Hematopoietic multipotent progenitor cell treated with erythropoietin and hydrocortisone succinate and interleukin-3 and kit ligand, for 17 days (in vitro differentiated cells): ENCODE measurements around the gene DMAP1.
A peak's percentile ranks its signal among the peaks of the same experiment; 100 is the strongest.

Experiments used
- DNase-seq: peaks from one replicate; pipeline ENCODE4 v3.0.0-alpha.2; 2015; ENCODE audit warnings: low spot score

DMAP1 gene

DNA sequence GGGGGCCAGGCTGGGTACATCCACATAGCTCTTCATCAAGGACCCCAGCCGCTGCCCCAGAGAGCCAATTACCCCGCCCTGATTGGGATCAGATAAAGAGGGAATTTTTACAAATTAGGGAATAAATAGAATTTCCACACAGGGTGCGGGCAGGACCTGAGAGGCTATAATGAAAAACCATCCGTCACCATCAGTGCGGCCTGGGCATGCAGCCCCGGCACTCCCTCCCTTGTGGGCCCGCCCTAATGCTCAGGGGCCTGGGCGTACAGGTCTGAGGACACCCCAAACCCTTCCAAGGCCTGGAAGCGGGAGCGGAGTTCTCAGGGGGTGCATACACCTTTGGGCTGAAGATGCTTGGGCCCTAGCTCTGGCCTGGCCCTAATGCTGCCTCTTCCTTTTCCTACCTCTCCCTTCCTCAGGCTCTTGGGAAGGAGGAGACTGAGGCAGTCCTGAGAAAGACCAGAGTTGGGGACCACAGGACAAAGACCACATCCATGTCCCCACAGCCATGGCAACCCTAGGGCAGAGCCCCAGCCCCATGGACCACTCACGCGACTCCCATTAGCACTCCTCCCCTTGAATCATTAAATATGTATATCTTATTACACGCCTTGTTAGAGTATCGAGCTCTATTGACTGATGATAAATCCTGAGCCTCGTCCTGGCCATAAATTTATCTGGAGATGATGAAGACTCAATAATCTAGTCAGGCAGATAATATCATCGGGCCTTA lies 16.3 kb downstream of the DMAP1 start:
- no peak for DNase-seq

DNA sequence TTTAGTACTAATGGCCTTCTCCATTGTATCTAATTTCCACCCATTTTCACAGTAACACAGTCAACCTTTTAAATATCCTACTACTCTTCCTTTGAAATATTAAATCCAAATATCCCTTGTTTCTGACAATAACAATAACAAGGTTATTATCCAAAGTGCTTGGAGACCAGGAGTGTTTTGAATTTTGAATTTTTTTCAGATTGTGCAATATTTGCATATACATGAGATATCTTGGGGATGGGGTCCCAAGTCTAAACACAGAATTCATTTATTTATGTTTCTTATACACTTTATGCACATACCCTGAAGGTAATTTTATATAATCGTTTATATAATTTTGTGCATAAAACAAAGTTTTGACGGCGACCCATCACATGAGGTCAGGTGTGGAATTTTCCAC lies 17.5 kb downstream of the DMAP1 start:
- DNase-seq: no peak

DNA sequence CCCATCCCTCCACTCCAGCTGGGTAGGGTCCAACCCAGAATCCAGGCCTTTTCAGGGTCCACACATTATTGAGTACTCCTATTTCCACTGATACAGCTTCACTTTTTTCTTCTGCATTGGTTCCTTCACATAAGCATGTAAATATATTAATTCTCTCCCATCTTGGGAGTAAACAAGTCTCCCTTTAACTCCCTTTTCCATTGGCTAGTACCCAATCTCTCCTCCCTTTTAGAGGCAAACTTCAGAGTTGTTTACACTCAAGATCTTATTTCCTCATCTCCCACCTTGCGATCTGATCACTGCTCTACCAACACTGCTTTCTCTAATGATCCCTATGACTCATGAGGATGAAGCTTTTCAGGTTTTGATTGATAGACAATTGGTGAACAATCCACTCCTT lies 20.3 kb downstream of the DMAP1 start:
- DNase-seq: no peak

DNA sequence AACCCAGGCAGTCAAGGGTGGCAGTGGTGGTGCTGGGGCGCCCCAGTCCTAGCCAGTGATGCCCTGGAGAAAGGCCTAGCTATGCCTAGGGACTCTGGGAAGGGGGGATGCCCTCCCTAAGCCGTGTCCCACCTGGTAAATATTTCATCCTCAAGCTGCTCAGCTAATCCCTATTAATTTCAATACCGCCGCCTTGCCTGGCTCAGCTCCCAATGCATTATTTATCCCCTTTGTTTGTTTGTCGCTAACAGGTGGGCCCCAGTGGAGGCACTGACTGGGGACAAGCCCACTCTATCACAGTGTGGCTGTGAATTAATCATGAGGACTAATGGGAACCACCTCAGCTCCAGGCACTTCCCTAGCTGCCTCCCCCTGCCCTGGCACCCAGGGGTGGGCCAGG lies 22.5 kb downstream of the DMAP1 start:
- no peak for DNase-seq

DNA sequence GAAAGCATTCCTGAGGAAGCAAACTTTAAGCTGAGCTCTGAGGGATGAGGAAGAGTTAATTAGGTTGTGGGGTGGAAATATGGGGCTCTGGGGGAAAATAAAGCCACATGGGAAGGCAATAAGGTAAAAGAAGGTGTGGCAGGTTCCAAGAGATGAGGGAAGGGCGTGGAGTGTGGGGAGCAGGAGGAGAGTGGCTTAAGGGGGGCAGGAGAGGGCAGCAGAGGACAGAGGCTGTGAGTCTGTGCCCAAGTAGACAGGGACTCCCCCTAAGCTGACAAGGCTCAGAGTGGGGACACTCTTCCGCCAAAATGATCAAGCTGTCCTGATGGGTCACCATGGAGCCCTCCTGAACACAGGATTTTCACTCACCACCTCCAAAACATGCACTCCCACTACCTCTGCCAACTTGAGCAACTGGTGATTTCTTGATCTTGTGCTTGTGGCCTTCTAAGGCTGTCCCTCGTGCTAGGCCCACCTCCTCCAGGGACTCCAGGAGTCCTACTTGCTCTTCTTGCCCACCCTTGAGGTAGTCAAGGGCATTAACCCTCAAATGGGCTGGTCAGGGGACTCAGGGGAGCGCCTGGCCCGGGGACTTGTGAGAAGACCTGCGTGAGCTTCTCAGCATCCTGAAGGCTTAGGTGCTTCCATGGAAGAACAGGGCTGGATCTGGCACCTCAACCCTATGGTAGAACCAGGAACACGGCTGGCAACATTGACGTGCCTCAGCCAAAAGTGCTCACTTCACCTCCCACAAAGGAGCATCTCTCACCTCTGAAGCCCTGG lies 23.4 kb downstream of the DMAP1 start:
- DNase-seq: peak; percentile 38

DNA sequence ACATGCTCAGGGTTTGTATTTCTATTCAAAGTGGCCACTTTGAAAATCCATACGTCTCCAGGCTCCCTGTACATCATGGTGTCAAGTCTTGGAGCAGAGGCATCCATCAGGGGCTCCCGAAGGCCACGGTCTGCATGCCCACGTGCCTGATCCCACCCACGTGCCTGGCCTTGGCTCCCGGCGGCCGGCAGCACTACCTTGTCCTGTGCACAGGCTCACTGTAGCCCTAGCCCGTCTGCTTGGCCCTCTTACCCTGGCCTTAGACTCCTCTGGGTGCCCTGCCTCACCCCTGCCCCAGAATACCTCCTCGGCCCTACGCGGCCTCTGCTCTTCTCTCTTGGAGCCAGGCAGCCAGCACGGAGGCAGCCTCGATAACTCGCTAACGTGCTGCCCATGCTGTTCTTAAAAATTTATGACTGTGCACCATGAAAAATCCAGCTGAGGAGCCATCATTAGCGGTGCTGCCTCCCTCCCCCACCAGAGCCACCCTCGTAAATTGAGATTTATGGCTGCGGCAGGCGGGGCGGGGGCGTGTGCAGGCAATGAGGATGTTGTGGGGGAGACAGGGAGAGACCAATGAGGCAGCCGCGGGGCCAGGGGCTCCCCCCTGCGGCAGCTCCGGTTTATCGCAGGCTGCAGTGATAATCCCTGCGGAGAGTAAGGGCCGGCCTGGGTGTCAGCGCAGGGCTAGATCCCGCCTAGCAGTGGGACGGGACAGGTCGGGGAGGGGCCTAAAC lies 24.6 kb downstream of the DMAP1 start:
- DNase-seq: peak; percentile 73

DNA sequence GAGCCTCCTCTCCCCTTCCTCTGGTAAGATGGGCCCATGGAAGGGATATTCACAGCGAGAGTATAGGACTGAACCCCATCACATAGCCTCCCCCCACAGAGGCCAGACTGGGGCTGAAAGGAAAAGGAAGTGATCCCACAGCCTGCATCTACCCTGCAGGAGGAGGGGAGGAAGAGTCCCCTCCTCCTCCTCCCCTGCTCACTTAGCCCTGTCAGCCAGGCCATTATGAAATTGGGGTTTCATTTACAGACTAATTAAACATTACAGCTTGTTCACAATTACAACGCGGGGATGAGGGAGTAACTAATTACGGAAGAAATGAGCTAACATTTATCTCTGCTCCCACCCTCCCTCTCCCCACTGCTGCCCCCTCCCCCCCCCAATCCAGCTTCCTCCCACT lies 25.4 kb downstream of the DMAP1 start:
- no peak for DNase-seq

DNA sequence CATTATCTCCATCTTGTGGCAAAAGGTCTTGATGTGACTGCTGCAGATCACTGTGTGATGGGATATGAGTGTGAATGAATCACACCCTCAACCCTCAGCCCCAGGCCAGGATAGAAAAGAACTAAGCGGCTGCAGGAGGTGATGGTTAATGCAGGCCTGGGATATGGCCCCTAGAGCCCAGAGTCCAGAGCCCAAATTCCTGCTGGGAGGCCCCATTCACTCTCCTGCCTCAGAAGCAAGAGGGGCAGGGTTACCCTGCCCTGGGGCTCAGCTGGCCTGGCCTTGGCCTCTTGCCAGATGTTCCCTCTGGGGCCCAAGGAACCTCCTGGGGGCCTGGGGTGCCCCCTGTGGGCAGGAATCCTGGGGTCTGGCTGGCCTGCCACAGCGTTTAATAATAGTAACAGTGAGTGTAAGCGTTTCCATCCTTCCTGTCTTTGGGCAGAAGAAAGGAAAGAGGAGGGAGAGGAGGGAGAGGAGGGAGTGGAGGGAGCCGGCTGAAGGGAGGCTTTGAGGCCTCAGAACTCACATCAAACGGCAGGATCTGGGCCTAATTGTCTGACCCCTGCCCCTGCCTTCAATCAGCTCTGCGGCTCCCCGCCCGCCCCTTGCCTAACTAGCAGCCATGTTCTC lies 26.2 kb downstream of the DMAP1 start:
- DNase-seq: no peak

DNA sequence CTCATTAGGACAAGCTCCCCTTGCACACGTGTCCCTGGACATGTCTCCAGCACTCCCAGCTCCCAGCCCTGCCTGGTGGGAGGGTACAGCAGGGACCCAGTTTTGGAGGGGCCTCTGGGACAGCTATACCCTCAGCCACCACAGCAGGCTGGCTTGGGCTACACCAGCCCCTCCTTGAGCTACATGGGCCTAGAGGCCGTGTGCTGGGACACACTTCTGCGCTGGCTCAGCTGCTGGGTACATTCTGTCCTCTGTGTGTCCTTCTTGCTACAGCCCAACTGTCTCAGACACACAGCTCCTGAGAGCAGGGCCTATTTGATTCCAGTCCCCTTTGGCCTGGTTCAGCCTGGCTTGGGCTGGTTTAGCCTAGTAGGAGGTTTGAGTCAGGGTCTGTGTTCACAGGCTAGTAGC lies 26.7 kb downstream of the DMAP1 start:
- no peak for DNase-seq

DNA sequence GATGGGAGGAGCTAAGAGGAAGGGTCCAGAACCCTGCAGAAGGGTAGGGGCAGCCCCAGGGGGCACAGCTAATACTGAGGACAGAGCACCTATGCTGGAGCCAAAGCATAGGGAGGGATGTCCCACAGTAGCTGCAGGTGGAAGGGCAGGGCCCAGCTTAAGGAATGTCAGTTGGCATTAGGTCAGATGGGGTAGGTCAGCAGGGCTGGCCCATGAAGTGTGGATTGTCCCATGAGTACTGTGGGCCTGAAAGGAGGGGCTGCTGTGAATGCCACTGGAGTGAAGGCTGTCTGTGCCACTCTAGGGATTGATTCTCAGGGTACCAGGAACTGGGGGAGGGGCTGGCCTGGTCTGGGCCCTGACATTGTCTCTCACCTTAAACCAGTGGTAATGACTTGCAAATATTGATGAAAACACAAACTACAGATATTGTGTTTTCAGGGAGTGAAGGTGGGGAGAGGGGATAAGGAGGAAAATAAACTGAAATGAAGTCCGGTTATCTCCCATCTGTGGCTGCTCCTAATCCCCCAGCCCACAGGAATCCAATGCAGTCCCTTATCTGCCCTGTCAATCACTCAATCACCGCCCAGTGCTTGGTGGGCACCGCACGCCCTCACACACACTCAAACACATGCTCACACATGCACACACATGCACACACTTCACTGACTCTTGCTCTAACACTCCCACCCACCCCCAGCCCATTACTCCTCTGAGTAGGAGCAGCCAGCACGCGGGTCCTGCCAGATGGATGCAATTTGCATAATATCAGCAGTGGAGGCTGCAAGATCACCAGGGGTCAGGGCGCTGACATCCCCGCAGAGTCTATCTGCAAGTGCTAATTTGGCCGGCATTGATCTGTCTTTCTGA lies 27.8 kb downstream of the DMAP1 start:
- DNase-seq: no peak

DNA sequence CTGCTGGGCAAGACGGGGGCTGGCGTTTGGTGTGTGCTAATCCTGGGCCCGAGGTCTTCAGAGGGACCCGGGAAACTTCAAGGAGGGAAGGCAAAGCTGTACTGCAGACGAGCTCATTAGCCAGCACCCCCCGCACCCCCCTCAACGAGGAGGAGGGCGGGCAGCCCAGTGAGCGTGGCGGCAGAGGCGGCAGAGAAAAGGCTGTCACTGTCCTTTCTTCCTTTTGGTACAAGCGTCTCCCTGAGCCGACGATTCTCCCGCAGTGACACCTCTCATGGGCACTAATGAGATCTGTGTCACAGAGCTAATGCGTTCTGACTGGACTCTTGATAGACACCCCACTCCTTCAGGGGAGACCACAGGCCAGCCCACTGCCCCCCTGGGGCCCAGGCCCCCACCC lies 29.5 kb downstream of the DMAP1 start:
- no peak for DNase-seq

DNA sequence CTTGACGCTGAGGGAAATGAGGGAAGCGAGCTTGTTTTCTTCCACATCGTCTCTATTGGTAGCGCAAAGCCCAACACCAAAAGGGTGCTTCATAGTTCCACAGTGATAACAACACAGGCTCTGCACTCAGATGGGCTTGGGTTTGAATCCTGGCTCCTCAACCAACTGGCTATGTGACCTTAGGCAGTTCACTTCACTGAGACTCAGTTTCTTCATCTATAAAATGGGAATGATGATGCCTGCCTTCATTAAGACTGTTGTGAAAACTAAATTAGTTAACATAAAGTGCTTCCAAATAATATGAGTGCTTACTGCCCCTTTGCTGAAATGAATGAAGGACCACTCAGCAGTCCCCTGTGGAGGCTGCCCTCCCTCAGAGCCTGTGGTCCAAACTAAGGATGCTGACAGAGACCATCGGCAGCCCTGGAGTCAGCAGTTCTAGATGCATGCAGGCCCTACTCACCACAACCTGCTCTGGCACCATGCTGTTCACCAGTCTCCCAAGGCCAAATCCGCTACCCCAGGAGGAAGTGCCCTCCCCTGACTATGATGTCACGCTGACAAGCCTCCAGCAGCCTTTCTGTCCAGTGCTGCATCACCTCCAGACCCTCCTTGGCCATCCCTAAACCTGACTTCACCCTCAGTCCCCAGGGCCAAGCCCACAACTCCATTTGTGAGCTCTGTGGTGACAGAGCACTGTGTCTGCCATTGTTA lies 30.7 kb downstream of the DMAP1 start:
- no peak for DNase-seq

DNA sequence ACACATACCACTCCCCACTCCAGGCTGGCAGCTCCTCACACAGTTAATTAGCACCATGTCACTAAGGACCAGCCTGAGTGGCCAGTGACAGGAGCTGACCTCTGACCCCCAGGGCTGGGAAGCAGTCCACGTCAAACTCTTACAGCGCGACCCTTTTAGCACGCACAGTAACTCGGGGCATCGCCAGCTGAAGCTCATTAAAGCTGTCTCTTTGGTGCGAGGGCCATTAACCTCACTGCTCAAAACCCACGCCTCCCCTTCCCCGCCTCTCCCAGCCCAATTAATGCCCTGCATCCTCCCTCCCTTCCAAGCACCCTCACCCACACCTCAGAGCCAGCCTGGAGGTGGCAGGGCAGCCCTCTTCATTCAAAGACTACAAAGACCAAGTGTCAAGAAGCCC lies 31.7 kb downstream of the DMAP1 start:
- no peak for DNase-seq

DNA sequence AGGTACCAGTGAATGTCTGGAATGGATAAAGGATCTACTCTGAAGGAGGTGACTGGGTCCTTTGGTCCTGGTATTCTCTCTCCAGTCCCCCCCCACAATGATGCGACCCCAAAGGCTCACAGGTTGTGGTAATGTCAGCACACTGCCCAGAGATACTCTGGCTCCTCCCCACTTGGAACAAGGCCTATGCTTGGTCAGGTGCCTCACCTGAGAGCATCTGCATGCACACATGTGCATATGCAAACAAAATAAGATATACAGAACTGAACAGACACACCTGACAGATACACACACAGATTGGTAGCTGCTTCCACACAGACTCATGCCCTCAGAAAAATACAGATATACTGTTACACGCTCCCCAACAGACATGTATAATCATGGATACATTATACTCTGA lies 33.5 kb downstream of the DMAP1 start:
- DNase-seq: no peak

DNA sequence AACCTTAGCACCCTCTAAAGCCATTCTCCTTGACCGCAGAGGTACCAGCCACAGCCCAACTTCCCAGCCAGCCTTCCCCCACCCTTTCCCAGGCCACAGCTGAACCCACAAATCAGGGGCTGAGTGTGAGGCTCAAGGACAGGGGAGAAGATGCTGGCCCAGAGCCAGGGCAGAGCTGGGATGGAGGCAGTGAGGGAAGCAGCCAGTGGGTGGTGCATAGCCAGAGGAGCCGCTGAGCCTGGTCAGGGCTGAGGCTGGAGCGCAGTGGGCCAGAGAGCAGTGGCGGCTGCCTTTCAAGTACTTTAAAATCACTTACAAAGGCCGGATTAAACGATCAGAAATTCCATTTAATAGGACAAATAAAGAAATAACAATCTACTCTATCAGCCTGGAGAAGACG lies 36.3 kb downstream of the DMAP1 start:
- no peak for DNase-seq

DNA sequence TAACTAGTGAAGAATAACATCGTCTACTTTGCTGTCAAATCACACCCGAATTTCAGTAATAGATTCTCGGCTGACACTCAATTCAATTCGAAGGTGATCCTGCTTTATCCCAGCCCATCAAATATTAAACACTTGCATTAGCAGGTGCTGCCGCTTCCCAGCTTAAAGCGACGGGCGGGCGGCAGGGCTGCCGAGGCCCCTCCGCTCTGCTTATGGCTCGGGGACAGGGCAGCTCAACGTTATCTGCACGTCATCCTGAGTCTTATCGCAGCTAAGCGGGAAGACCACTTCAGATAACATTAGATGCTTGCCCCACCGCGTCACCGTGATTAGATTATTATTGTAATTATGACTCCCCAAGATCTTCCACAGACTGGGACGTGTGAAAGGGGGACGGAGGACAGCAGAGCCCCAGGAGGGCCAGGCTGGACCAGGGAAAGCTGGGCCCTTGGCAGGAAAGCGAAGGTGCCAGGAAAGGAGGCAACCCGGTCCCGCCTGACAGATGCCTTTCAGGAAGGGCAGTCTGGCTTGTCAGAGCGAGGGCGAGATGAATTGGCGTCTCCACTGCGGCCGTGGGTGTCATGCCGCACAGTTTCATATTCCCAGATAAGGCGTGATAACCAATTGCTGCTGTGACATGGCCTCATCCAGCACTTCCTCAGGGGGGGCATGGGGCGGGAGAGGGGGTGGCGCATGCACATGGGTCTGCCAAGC lies 37.0 kb downstream of the DMAP1 start:
- no peak for DNase-seq

DNA sequence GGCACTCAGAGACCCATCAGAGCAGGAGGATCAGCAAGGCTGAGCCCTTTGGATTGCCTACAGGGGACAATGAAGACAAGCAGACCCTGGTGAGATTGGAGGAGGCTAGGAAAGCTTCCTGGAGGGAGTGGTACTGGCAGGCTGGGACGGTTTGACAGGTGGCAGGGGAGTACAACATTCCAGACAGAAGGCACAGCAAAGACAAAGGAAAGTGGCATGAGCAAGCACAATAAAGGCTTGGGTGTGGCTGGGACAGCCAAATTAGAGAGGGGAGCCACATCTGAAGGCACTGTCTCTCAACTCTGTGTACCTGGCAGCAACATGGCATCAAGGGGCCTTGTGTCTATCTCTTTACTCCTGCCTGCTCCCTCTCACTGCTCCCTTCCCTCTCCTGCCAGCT lies 38.2 kb downstream of the DMAP1 start:
- DNase-seq: no peak

DNA sequence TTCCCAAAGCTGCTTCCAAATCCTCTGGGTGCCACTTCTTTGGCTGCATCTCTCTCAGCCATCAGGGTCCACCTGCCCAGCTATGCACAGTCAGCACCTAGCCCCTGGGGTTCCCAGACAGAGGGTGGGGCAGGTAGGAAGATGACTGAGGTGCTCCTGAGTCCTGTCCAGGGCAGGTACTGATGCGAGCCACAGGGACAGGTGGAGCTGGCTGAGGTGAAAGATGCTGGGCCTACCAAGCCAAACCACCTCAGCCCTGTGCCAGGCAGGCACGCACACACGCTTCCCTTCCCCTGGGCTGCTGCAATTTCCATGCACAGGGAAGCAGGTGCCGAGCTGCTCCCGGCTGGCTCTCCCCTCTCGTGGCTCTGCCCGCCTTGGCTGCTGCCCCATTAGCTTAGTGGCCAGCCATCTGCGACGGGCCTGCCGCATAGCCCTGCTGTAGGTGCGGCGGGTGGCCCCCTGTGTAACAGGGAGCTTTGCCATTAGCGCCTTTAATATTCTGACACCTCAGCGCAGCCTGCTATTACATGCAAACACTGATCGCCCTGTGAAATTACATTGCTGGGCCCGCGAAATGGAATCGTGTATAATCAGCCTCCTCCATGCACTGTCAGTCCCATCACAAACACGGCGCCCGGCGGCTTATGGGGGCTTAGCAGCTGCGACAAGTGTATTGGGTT lies 38.9 kb downstream of the DMAP1 start:
- no peak for DNase-seq

DNA sequence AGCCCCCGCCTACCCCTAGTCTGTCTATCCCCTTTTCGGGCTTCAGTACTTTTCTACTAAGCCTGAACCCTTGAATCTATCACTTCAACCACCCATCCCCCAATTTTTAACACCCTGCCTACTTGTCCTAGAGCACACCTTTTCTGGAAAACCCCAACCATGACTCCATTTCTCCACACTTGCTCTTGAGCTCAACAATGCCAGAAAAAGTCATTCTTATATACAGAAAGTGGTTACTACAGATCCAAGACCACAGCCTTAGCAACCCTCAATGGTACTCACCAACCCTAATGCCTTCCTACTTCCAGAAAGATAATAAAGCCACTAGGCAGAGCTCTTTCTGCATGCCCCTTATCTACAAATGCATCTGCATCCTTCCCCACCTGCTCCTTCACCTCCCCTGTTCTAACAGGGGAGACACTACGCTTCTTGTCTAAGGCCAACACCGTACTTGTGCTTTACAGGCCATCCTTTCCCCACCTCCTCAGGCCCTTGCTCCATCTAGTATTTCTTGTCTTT lies 41.2 kb downstream of the DMAP1 start:
- no peak for DNase-seq
